WTC11 (cell line): ENCODE results near the gene NTSR1. TPM values are rescaled to one million over a fixed set of nuclear protein-coding genes. Genes with fewer than 3 reads are reported as not detected.

Source experiments
- ATAC-seq: fragments of 200-7000 bp; cut with Tn5 transposase; 2 replicates; pipeline ENCODE4 v1.10.0; 2021; ENCODE audit warnings: mild to moderate bottlenecking, moderate library complexity
- CTCF ChIA-PET: fragments of 300-600 bp; sonication (Branson Sonifier 250); formaldehyde crosslinking; loops from one replicate; lab custom pipeline; 2021; ENCODE audit warnings: antibody characterized with exemption; lab: Charles Lee
- POLR2A ChIA-PET: fragments of 350-600 bp; sonication (Branson Sonifier 250); formaldehyde crosslinking; loops from one replicate; lab custom pipeline; 2021; ENCODE audit warnings: antibody characterized with exemption; lab: Charles Lee
- DNase-seq: peaks from one replicate; pipeline ENCODE4 v3.0.0; 2021; ENCODE audit warnings: low spot score
- H3K27ac Mint-ChIP-seq: 2 replicates; pipeline ENCODE4 v1.8.0; 2021; ENCODE audit warnings: mixed read lengths
- H3K27me3 Mint-ChIP-seq: 2 replicates; pipeline ENCODE4 v1.8.0; 2021; ENCODE audit warnings: low read depth, mild to moderate bottlenecking, moderate library complexity, mixed read lengths
- H3K36me3 Mint-ChIP-seq: 2 replicates; pipeline ENCODE4 v1.8.0; 2021; ENCODE audit warnings: mixed read lengths
- H3K4me1 Mint-ChIP-seq: 2 replicates; pipeline ENCODE4 v1.8.0; 2022; ENCODE audit warnings: mixed read lengths
- H3K4me3 Mint-ChIP-seq: 2 replicates; pipeline ENCODE4 v1.8.0; 2021; ENCODE audit warnings: mild to moderate bottlenecking, moderate library complexity, mixed read lengths
- H3K9me3 Mint-ChIP-seq: 2 replicates; pipeline ENCODE4 v1.8.0; 2021; ENCODE audit warnings: mixed read lengths
- AR ChIP-seq: fragments of 250-450 bp; sonication (Bioruptor Pico); IDR thresholded peaks from 2 replicates; pipeline ENCODE4 v1.9.0; 2021; ENCODE audit warnings: mild to moderate bottlenecking
- CBFB ChIP-seq: sonication (generic); formaldehyde crosslinking; IDR thresholded peaks from 2 replicates; pipeline ENCODE4 v1.8.1; 2022; ENCODE audit warnings: mild to moderate bottlenecking, low read depth, missing genetic modification reagents
- CREB1 ChIP-seq: sonication (generic); formaldehyde crosslinking; IDR thresholded peaks from 2 replicates; pipeline ENCODE4 v1.8.0; 2023; ENCODE audit warnings: mild to moderate bottlenecking, missing genetic modification reagents
- ELF4 ChIP-seq: sonication (generic); formaldehyde crosslinking; IDR thresholded peaks from 2 replicates; pipeline ENCODE4 v1.8.1; 2022; ENCODE audit warnings: low read depth, mild to moderate bottlenecking, moderate library complexity, missing genetic modification reagents
- FOXJ3 ChIP-seq: sonication (generic); formaldehyde crosslinking; IDR thresholded peaks from 2 replicates; pipeline ENCODE4 v1.9.0; 2021; ENCODE audit warnings: missing genetic modification reagents, mild to moderate bottlenecking, borderline replicate concordance
- SP1 ChIP-seq: sonication (generic); formaldehyde crosslinking; conservative IDR thresholded peaks from 2 replicates; pipeline ENCODE4 v1.8.1; 2022; ENCODE audit warnings: missing genetic modification reagents
- STAT6 ChIP-seq: sonication (generic); formaldehyde crosslinking; conservative IDR thresholded peaks from 2 replicates; pipeline ENCODE4 v1.8.1; 2023; ENCODE audit warnings: mild to moderate bottlenecking, low read depth, missing genetic modification reagents, moderate library complexity
- TCF7 ChIP-seq: sonication (generic); formaldehyde crosslinking; IDR thresholded peaks from 2 replicates; pipeline ENCODE4 v1.8.0; 2022; ENCODE audit warnings: mild to moderate bottlenecking, low read depth, missing genetic modification reagents, moderate library complexity
- ZMAT4 ChIP-seq: fragments of 250-450 bp; sonication (Bioruptor Pico); IDR thresholded peaks from 2 replicates; pipeline ENCODE4 v1.9.0; 2021; ENCODE audit warnings: mild to moderate bottlenecking
- ZNF671 ChIP-seq: fragments of 250-450 bp; sonication (Bioruptor Pico); IDR thresholded peaks from 2 replicates; pipeline ENCODE4 v1.8.0; 2021; ENCODE audit warnings: mild to moderate bottlenecking
- total RNA-seq: library from RNA; stranded (reverse); gene quantifications from 3 replicates; pipeline ENCODE4 v1.2.3, GENCODE V29; 2021
- TF ChIP-seq, protein P1 (sequence below): sonication (generic); formaldehyde crosslinking; IDR thresholded peaks from 2 replicates; pipeline ENCODE4 v1.8.1; 2022; ENCODE audit warnings: mild to moderate bottlenecking, moderate library complexity, missing genetic modification reagents
- TF ChIP-seq, protein P2 (sequence below): sonication (generic); formaldehyde crosslinking; IDR thresholded peaks from 2 replicates; pipeline ENCODE4 v1.8.1; 2023; ENCODE audit warnings: mild to moderate bottlenecking, missing genetic modification reagents, borderline replicate concordance
- TF ChIP-seq, protein P3 (sequence below): sonication (generic); formaldehyde crosslinking; IDR thresholded peaks from 2 replicates; pipeline ENCODE4 v1.8.0; 2023; ENCODE audit warnings: mild to moderate bottlenecking, missing genetic modification reagents

Gene NTSR1
- total RNA-seq, 1 experiment from 2014 or later = 0.63 TPM

GRCh38 chr20:62696989-62697388 is 11.6 kb upstream of the NTSR1 start:
- CTCF ChIA-PET = interaction anchor here (2.2 to 3.3 kb wide), 2 partner anchors 11 to 12 kb away, joined by 5 to 22 read pairs; partner anchors contain the start of gene NTSR1
- Mint-ChIP-seq H3K36me3 (no peaks in the 10 kb centered on the region), H3K27me3 (no peaks in the 10 kb centered on the region), H3K27ac (no peak overlapping the region)
- no peak for DNase-seq
- POLR2A ChIA-PET = interaction anchor here (0.5 kb wide), 1 partner anchor 83 kb away, joined by 3 read pairs; no protein-coding TSS in a partner anchor
- TF ChIP-seq STAT6 (CRISPR knock-in tag) (no peak), FOXJ3 (no peak), CBFB (CRISPR knock-in tag) (no peak), CREB1 (CRISPR knock-in tag) (no peak), ELF4 (CRISPR knock-in tag) (no peak), ZNF671 (CRISPR knock-in tag) (no peak), TCF7 (no peak), AR (CRISPR knock-in tag) (no peak), SP1 (CRISPR knock-in tag) (no peak), ZMAT4 (no peak)
- TF ChIP-seq, protein P1, sequence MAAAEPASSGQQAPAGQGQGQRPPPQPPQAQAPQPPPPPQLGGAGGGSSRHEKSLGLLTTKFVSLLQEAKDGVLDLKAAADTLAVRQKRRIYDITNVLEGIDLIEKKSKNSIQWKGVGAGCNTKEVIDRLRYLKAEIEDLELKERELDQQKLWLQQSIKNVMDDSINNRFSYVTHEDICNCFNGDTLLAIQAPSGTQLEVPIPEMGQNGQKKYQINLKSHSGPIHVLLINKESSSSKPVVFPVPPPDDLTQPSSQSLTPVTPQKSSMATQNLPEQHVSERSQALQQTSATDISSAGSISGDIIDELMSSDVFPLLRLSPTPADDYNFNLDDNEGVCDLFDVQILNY (CRISPR knock-in tag) = no peak
- TF ChIP-seq, protein P2, sequence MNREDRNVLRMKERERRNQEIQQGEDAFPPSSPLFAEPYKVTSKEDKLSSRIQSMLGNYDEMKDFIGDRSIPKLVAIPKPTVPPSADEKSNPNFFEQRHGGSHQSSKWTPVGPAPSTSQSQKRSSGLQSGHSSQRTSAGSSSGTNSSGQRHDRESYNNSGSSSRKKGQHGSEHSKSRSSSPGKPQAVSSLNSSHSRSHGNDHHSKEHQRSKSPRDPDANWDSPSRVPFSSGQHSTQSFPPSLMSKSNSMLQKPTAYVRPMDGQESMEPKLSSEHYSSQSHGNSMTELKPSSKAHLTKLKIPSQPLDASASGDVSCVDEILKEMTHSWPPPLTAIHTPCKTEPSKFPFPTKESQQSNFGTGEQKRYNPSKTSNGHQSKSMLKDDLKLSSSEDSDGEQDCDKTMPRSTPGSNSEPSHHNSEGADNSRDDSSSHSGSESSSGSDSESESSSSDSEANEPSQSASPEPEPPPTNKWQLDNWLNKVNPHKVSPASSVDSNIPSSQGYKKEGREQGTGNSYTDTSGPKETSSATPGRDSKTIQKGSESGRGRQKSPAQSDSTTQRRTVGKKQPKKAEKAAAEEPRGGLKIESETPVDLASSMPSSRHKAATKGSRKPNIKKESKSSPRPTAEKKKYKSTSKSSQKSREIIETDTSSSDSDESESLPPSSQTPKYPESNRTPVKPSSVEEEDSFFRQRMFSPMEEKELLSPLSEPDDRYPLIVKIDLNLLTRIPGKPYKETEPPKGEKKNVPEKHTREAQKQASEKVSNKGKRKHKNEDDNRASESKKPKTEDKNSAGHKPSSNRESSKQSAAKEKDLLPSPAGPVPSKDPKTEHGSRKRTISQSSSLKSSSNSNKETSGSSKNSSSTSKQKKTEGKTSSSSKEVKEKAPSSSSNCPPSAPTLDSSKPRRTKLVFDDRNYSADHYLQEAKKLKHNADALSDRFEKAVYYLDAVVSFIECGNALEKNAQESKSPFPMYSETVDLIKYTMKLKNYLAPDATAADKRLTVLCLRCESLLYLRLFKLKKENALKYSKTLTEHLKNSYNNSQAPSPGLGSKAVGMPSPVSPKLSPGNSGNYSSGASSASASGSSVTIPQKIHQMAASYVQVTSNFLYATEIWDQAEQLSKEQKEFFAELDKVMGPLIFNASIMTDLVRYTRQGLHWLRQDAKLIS (CRISPR knock-in tag) = no peak
- TF ChIP-seq, protein P3, sequence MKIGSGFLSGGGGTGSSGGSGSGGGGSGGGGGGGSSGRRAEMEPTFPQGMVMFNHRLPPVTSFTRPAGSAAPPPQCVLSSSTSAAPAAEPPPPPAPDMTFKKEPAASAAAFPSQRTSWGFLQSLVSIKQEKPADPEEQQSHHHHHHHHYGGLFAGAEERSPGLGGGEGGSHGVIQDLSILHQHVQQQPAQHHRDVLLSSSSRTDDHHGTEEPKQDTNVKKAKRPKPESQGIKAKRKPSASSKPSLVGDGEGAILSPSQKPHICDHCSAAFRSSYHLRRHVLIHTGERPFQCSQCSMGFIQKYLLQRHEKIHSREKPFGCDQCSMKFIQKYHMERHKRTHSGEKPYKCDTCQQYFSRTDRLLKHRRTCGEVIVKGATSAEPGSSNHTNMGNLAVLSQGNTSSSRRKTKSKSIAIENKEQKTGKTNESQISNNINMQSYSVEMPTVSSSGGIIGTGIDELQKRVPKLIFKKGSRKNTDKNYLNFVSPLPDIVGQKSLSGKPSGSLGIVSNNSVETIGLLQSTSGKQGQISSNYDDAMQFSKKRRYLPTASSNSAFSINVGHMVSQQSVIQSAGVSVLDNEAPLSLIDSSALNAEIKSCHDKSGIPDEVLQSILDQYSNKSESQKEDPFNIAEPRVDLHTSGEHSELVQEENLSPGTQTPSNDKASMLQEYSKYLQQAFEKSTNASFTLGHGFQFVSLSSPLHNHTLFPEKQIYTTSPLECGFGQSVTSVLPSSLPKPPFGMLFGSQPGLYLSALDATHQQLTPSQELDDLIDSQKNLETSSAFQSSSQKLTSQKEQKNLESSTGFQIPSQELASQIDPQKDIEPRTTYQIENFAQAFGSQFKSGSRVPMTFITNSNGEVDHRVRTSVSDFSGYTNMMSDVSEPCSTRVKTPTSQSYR (CRISPR knock-in tag) = no peak
- TF ChIP-seq, all 79 proteins: peak for 0
- Mint-ChIP-seq H3K4me1 (no peaks in the 10 kb centered on the region), H3K9me3 (no peaks in the 10 kb centered on the region), H3K4me3 (no peak overlapping the region)
- no peak for ATAC-seq
